ENCODE measurements around the gene P2RX4.
"Not testable (repeated sequence)": the region's sequence is repeated elsewhere in the genome, so short reads cannot be mapped to it uniquely, and the experiment has no call there.

The P2RX4 gene

GRCh38 chr12:121277374-121277759 is 67.4 kb downstream of the P2RX4 start:
- no peak for DNase-seq (ENCODE audit: low read depth)

DNA sequence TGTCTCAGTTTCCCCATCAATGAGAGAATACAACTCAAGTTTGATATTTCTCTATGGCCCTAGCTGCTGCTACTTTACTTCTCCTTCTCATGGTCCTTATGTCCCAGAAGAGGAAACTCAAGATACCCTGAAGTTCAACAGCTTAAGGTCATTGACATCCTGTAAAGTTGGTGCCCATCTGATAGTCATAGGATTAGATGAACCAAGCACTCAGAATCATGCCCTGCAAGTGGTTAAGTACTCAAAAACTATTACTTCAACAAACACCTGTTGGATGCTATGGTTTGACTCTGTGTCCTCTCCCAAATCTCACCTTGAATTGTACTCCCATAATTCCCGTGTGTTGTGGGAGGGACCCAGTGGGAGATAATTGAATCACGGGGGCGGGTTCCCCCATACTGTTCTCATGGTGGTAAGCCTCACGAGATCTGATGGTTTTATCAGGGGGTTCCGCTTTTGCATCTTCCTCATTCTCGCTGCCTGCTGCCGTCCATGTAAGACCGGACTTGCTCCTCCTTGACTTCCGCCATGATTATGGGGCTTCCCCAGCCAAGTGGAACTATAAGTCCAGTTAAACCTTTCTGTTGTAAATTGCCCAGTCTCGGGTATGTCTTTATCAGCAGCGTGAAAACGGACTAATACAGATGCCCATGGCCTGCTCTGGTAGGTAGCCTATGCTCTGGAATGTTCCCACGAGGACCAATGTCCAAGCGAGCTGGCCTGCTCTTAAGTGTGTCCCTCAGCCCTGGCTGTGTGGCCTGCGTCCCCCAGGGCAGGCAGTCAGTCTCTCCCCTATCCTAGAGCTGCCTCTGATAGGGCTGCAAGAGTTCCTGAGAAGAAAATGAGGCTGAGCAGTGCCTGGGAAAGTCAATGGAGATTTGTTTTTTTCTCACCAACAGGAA is 68.5 kb downstream of the P2RX4 start:
- no peak for DNase-seq (ENCODE audit: low read depth)

DNA sequence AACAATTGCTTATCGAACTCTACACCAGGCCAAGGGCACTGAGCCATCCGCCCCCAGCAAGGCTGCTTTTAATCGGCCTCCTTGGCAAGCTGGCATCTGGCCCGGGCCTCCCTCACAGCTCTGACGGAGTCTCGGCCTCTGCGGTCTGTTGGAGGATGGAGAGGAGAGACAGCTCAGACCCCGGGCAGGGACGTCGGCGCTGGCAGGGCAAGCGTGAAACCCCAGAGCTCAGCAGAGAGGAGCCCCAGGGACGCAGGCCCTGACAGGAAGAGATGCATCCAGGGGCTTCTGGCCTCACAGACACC is 69.1 kb downstream of the P2RX4 start:
- no peak for DNase-seq (ENCODE audit: low read depth)

DNA sequence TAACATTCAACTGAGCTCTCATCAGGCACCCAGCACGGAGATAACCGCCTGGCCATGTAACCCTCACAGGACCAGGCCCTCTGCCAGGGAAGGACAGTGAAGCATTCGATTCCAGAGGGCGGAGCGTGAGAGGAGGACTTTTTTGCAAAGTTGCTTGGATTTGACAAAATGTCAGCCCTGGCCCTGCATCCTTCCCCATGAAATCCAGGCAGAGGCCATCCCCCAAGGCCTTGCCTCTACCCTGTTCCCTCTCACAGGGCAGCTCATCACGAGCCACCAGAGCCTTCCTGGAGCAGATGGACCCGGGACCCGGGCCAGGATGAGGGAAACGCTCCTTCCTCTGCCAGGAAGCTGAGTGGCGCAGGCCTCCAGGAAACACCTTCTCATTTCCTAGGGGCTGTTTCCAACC is 69.6 kb downstream of the P2RX4 start:
- DNase-seq (ENCODE audit: low read depth): no peak

- not testable (repeated sequence) for DNase-seq (ENCODE audit: low read depth)
Measured at GRCh38 chr12:121280531-121280930, 70.6 kb downstream of the P2RX4 start.

- not testable (repeated sequence) for DNase-seq (ENCODE audit: low read depth)
Measured at GRCh38 chr12:121281116-121281515, 71.2 kb downstream of the P2RX4 start.

DNA sequence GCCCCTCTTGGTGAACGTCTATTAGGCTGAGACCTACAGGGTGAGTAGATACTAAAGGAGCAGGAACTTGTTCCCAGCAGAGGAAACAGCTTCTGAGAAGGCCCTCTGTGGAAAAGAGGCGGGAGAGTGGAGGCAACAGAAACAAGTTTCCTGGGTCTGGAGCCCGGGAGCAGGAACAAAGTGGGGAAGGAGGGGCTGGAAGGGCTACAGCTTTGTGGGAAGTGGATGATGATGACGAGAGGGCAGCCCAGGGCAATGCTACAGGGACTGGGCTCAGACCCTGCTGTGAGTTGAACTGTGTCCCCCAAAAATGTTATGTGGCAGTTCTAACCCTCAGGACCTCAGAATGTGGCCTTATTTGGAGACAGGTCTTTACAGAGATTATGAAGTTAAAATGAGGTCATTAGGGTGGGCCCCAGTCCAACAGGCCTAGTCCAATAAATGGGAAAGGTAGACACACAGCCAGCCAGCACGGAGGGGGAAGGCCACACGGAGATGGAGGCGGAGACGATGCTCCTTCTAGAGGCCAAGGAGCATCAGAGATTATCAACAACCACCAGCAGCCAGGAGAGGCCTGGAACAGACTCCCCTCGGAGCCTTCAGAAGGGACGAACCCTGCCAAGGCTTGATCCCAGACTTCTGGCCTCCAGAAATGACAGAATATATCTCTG is 72.3 kb downstream of the P2RX4 start:
- DNase-seq (ENCODE audit: low read depth): no peak

- not testable (repeated sequence) for DNase-seq (ENCODE audit: low read depth)
Measured at GRCh38 chr12:121282910-121283309, 73.0 kb downstream of the P2RX4 start.

- DNase-seq (ENCODE audit: low read depth): no peak
Measured at GRCh38 chr12:121283388-121283787, 73.5 kb downstream of the P2RX4 start.
